G401.6 (cell line): Measurements from ENCODE around the gene OGG1.

ENCODE experiments used
- FAIRE-seq: peaks from 2 replicates; lab custom pipeline; 2012; peaks lifted over from hg19 to GRCh38; lab: Jason Lieb, UNC

OGG1 gene

DNA sequence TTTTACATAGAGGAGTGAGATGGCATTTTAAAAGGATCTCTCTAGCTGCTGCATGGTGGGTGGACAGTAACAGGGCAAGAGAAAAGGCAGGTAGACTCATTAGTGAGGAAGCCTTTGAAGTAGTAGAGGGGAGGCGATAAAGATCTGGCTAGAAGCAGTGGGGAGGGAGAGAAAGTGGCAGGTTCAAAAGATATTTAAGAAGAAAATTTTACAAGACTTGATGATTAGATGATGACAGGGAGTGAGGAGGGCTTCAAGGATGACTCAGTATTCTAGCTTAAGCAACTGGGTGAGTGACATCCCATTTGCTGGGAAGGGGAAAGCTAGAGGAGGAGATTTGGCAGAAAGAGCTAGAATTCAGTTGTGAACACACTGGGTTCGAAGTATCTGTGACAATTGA is 22.0 kb upstream of the OGG1 start:
- FAIRE-seq = no peak

- FAIRE-seq = no peak
Observed at GRCh38 chr3:9729419-9729818, 20.3 kb upstream of the OGG1 start.

GRCh38 chr3:9730657-9731205 is 19.0 kb upstream of the OGG1 start:
- peak; percentile 70 for FAIRE-seq

DNA sequence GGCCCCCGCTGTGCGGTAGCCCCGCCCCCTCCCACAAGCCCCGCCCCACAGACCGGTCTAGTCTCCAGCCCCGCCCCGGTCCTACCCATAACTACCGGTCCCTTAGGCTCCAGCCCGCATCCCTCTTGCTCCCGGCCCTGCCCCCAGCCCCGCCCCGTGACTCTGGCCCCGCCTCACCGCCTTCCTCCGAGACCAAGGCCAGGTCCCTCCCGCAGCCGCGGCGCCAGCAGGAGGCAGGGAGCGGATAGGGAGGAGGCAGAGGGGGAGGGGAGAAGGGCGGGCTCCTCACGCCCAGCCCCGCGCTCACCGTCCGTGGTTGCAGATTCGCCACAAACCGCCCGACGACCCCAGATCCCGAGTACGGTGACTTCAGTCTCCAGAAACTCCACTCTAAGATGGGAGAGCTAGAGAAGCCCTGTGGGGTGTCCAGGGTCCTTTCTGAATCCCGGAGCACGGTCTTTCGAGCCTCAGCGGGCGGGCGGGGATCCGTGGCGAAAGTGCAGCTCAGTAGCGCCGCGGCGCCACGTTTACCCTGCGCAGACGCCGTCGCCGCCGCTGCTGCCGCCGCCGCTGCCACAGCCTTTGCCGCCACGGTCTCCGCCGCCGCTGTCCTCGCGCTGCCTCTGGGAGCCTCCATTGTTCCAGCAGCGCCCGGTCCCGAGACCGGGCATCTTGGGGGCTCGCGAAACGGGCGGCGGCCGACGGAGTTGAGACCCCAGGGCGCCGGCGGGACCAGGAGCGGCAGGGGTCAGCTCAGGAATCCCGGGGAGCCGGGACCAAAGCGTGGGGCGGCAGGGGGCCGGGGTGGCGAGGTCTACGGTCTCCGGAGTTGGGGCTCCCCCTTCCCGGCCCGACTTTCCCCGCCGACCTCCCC is 18.3 kb upstream of the OGG1 start, which contains the start of gene BRPF1:
TSS of gene BRPF1 (plus strand) at position 530 of the 874 bp plus-strand sequence. CDS start 2,406 bp downstream, outside the sequence.
- peak; percentile 41 for FAIRE-seq

- FAIRE-seq = no peak
Observed at GRCh38 chr3:9732080-9732739, 17.5 kb upstream of the OGG1 start.

DNA sequence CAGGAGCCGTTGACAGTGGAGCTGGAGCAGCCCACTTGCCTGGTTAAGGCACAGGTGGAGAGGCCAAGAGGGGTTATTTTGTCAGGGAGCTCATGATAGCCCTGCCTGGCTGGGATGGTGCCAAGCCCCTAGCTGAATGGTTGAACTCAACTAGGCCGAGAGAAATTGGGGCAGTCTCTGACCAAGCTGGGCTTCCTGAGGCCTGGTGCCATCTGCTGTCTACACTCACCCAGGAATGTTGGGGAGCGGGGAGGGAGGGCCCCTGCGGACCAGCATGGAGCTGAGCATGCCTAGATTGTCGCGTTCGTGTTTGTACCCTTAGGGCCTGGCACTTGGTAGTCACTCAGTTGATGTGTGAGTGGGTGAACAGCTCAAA is 17.0 kb upstream of the OGG1 start:
- FAIRE-seq = no peak

DNA sequence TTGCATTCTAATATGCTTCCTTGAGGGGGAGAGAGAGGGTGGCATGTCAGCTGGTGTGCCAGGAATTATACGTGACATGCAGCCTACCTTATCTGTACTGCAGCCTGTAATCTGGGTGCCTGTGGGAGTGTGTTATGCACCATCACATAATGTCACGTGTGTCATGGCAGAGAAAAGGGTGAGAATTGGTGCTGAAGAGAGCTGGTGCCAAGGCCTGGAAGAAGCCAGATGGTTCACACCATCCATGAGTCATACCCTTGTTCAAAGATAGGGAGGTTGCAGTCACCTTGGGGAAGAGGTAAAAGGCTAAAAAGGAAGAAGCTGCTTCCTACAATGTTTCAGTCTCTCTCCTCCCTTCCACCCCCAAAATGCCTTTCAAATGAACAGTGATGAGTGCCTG is 12.9 kb upstream of the OGG1 start:
- FAIRE-seq = no peak

DNA sequence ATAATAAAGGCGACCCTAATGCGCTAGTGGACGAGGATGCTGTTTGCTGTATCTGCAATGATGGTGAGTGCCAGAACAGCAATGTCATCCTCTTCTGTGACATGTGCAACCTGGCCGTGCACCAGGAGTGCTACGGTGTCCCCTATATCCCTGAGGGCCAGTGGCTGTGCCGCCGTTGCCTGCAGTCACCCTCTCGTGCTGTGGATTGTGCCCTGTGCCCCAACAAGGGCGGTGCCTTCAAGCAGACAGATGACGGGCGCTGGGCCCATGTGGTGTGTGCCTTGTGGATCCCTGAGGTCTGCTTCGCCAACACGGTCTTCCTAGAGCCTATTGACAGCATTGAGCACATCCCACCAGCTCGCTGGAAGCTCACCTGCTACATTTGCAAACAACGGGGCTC is 10.6 kb upstream of the OGG1 start:
- no peak for FAIRE-seq

DNA sequence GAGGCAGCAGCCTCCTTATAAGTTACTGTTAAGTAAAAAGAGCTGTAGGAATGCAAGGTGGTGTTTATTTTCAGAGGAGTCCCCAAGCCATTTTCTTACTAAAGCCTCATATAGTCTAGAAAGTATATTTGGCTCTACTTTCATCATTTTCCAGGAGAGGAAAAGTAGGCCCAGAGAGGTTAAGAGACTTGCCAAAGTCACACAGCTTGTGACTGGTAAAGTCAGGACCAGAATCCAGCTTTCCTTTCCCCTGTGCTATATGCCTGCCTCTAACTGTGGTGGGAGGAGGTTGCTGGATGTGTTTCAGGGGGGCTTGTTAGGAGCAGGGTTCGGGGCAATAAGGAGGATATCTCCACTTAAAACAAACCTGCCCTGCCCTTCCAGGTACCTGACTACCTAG is 7.2 kb upstream of the OGG1 start:
- FAIRE-seq = no peak

DNA sequence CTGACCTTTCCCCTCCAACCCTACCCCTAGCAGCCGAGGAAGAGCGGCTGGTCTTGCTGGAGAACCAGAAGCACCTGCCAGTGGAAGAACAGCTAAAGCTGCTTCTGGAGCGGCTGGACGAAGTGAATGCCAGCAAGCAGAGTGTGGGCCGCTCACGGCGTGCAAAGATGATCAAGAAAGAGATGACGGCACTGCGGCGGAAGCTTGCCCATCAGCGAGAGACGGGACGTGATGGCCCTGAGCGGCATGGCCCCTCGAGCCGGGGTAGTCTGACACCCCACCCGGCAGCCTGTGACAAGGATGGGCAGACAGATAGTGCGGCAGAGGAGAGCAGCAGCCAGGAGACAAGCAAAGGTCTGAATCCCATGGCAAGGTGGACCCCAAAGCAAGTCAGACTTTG is 6.2 kb upstream of the OGG1 start:
- no peak for FAIRE-seq

DNA sequence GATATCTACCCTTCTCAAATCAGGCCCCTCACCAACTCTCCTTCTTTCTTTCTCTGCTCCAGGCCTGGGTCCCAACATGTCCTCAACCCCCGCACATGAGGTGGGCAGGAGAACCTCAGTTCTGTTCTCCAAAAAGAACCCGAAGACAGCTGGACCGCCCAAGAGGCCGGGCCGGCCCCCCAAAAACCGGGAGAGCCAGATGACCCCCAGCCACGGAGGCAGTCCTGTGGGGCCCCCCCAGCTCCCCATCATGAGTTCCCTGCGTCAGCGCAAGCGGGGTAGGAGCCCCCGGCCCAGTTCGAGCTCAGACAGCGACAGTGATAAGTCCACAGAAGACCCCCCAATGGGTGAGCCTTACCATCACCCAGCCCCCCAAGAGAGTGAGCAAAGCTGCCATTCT is 5.6 kb upstream of the OGG1 start:
- no peak for FAIRE-seq

GRCh38 chr3:9745521-9745920 is 4.2 kb upstream of the OGG1 start:
- no peak for FAIRE-seq

DNA sequence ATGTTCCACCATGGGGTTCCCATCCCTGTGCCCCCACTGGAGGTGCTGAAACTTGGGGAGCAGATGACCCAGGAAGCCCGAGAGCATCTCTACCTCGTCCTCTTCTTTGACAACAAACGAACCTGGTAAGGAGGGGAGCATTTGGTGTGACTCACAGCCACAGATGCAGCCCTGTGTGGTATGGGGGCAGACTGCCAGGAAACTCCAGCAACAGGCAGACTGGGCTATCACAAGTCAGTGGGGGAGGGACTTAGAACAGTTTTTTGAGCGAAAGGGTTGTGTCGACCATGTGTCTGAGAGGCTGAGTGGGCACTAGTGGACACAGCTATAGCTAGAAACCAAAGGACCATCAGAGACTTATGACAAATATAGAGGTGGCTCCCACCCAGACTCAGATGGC is 3.4 kb upstream of the OGG1 start:
- FAIRE-seq = no peak

- FAIRE-seq = no peak
Observed at GRCh38 chr3:9747267-9747666, 2.5 kb upstream of the OGG1 start.

DNA sequence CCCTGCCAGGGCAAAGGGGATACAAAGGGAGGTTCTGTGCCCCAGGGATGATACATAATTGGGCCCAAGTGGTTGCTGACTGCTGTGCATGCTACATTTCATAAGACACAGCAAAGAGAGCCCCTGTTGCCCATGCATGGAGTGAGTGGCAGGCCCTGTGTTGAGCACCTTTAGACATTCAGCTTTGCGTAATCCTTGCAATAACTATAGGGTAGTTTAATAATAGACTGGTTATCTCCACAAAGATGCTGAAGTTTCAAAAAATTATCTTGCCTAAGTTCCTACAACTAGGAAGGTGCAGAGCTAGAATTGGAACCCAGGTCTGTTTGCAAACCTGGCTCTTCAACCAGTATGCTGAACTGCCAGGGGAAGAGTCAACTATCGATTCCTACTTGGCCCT is 1.7 kb upstream of the OGG1 start:
- FAIRE-seq = no peak

DNA sequence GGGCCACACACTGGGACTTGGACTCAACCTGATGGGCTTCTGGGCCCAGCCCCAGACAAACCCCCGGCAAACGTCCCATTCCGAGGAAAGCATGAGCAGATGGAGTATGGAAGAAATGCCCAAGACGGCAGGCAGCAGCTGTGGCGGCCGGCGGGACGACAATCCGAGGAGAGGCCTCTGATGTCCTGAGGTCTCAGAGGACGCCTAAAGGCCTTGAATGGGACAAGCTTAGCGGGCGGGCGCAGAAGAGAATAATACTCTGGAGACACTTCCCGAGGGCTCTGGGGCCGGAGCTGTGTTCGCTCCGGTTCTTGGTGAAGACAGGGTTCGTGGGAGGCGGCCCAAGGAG is 482 bp upstream of the OGG1 start:
- FAIRE-seq = no peak

GRCh38 chr3:9750556-9751411 is 1.0 kb downstream of the OGG1 start:
- no peak for FAIRE-seq

- FAIRE-seq = no peak
Observed at GRCh38 chr3:9754678-9755077, 4.9 kb downstream of the OGG1 start.

DNA sequence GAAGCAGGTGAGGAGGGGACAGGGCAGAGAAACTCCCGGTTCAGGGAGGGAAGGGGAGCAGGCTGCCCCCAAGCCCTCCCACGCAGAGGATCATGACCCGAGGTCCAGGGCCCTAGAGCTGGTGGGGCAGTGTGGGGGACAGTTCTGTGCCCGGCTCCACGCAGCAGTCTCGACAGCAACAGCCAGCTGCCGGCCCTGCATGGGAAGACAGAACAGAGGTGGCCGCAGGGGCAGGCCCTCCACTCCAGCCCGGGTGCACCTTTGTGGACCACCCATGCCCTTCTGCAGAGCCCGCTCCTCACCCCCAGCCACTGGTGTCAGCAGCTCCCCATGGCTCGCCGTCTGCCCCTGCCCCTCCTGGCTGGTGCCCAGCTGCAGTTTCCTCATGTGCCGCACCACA is 7.7 kb downstream of the OGG1 start:
- no peak for FAIRE-seq

DNA sequence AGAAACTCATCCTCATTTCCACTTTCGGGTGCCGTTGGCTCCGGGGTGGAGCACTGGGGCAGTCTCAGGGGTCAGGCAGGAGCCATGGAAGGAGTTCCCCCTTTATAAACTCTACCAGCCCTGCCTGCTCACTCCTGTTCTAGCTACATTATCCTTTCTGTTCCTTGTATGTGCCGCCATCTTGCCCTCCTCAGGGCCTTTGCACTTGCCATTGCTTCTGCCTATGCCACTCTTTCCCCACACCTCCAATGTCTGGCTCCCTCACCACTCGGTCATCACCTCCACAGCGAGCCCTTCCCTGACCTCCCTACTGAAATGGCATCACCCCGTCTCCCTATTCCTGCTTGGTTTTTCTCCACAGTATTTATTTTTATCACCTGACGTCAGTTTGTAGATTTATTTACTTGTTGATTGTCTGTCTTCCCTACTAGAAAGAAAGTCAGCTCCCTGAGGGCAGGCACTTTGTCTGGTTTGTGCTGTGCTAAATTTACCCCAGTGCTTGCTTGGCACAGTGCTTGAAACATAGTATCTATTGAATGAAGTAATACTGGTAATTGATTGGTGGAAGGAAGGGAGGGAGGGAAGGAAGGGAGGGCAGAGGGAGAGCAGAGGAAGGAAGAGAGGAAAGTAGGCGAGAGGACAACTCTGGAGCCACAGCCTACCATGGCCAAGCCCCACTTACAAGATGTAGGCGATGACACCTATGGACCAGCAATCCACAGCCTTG is 11.2 kb downstream of the OGG1 start:
- FAIRE-seq = no peak

- no peak for FAIRE-seq
Observed at GRCh38 chr3:9761919-9762318, 12.2 kb downstream of the OGG1 start.

GRCh38 chr3:9762871-9763270 is 13.1 kb downstream of the OGG1 start:
- no peak for FAIRE-seq
